HG03460 (cell line): ENCODE measurements around the gene OR10AG1.

ENCODE experiments used
- ATAC-seq: cut with Tn5 transposase; IDR thresholded peaks from one replicate; pipeline ENCODE4 v1.9.1; 2021; ENCODE audit not compliant: unreplicated experiment

OR10AG1 gene

DNA sequence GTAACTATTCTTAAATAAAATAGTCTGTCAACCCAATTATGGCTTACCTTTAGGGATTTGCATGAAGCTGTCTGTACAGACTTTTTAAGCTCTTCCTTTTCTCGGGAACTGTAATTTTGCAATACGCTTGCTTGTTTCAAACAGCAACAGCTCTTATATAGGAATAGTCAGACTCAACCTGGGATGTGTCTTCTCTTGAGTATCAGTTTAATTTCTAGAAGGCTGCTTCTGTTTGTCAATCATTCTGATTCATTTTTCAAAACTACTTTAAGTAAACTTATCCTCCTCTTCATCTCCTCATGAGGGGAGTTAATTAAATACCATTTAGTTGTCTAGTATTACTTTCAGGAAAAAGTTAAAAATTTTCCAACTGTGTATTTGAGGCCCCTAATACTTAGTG is at the start of gene OR10AG1:
TSS of gene OR10AG1 (minus strand) at position 101 of the 400 bp plus-strand sequence. CDS start at position 63, 38 bp downstream.
- ATAC-seq: no peak

DNA sequence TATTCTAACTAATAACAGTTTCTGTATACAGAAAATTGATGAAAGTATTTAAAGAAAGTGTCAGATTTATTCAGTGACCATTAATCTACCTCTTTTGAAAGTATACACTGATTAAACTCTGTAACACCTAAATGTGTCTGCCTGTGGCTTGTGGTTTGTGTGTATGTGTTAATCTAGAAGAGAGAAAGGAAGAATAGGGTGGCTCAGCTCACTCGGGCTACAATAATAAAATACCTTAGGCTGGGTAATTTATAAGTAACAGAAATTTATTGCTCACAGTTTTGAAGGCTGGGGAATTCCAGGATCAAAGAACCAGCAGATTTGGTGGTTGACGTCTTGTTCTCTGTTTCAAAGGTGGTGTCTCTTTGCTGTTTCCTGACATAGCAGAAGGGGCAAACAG is 44.1 kb upstream of the OR10AG1 start:
- ATAC-seq: no peak

GRCh38 chr11:56010716-56011115 is 41.0 kb upstream of the OR10AG1 start:
- ATAC-seq: no peak

- ATAC-seq: no peak
Measured at GRCh38 chr11:55994525-55994924, 24.8 kb upstream of the OR10AG1 start, which contains the start of gene OR5F1. OR5F1 (minus strand) TSS chr11:55994625; CDS start chr11:55994625, 0 bp downstream.

DNA sequence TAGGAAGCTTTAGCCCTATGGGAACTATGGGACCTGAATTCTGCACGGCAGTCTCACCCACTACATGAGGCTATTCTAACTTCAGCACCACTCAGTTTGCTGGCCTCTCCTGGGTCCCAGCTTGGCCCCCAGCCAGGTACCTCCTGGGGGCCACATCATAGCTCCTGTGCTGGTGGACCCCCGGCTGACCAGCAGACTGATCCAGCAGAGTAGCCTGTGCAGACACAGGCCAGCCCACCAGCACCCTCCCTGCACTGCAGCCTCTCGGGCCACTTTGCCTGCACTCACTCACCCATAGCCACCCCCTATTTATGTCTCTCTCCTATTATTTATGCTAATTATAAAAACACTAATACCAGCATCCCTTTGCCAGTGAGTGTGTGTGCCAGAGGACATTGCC is 1.2 kb upstream of the OR10AG1 start:
- no peak for ATAC-seq

- no peak for ATAC-seq
Measured at GRCh38 chr11:55967914-55968313, 1.8 kb downstream of the OR10AG1 start.

DNA sequence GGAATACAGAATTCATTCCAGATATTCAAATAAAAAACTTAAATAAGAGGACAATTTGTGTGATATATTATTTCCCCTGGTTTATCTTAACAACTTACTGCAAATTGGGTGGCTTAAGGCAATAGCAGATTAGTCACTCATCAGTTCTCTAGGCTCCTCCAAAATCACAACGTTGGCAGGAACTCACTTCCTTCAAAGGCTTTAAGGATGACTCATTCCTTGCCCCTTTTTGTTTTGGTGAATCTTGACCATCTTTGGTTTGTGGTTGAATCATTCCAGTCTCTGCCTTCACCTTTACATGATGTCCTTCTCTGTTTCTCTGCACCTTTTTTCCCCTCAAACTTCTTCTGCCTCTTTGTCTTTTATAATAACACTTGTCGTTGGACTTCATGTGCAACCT is 3.4 kb downstream of the OR10AG1 start:
- no peak for ATAC-seq

GRCh38 chr11:55956521-55956920 is 13.2 kb downstream of the OR10AG1 start:
- ATAC-seq: no peak

- ATAC-seq: no peak
Measured at GRCh38 chr11:55949330-55949729, 20.4 kb downstream of the OR10AG1 start.

GRCh38 chr11:55942785-55943392 is 26.9 kb downstream of the OR10AG1 start:
- ATAC-seq: no peak

DNA sequence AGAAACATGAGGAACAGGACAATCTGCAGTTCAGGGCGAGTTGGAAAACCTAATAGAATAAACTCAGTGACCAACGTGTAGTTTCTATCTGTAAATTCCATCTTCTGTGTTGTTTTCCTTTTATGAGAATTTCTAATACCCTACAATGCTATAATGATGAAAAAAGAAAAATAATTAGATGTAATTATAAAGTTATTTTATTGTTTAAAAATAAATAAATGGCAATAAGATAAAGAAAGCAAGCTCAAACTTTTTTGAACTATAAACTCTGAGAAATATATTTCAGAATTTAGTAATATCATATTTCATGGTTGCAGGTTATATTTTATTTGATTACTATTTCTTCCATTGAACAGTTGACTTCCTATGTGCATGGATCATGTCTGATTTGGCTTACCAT is 33.4 kb downstream of the OR10AG1 start, which contains the start of gene OR5I1:
TSS of gene OR5I1 (minus strand) at position 101 of the 400 bp plus-strand sequence. CDS start at position 101, 0 bp downstream.
- ATAC-seq: no peak

- no peak for ATAC-seq
Measured at GRCh38 chr11:55920537-55920936, 49.2 kb downstream of the OR10AG1 start.
